ENCODE results near the gene KCNJ6.

KCNJ6 gene

GRCh38 chr21:37565530-37566223 is 350.6 kb downstream of the KCNJ6 start:
- DNase-seq (ENCODE audit: low spot score), result peak; percentile 24

DNA sequence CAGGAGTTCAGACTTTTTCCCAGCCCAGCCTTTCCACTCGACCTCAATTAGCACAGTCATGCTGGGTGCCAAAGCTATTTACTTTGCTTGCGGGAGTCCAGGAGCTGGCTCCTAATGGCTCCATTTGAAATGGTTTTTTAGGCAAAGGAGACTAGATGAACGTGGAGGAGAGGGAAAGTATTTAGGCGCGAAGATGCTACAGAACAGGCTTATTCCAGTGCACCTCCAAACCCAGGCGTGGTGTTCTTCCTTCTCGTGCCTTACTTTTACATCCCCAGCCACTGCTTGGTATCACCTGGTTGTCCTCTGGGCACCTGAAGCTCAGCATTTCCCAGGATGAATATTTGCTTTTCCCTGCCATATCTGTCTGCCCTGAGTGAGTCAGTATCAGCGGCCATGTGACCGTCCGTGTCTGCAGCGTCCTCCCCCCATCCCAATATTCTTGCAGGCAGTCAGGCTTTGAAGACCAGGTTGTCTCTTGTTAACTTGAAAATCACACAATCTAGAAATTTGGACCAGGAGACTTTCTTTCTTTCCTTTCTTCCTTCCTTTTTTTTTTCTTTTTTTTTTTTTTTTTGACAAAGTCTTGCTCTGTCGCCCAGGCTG is 351.2 kb downstream of the KCNJ6 start:
- DNase-seq (ENCODE audit: low spot score), result no peak

DNA sequence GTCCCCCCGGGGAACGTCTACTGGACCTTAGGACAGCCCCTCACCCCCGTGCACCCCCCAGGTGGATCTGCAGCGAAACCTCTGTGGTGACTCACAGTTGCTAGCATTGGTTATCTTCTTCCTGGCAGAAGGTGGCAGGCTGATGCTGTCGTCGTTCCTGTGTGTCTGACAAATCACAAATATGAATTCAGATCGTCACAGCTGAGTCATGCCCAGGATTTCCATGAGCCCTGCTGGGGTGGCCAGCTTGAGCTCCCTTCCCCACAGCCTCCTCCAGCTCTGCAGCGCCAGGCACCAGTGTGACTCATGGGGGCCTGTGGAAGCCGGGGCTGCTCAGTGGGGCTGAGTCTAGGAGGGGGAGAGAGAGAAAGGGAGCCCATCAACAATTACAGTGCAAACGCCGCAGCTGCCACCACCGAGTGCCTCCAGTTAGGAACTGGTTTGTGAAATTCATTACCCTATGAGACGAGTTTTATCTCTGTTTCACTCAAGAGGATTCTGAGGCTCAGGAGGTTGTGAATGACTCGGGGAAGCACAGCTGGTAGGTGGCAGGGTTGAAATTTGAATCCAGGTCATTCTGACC is 351.8 kb downstream of the KCNJ6 start:
- DNase-seq (ENCODE audit: low spot score), result peak; percentile 87

GRCh38 chr21:37563641-37564340 is 352.5 kb downstream of the KCNJ6 start:
- peak; percentile 97 for DNase-seq (ENCODE audit: low spot score)

DNA sequence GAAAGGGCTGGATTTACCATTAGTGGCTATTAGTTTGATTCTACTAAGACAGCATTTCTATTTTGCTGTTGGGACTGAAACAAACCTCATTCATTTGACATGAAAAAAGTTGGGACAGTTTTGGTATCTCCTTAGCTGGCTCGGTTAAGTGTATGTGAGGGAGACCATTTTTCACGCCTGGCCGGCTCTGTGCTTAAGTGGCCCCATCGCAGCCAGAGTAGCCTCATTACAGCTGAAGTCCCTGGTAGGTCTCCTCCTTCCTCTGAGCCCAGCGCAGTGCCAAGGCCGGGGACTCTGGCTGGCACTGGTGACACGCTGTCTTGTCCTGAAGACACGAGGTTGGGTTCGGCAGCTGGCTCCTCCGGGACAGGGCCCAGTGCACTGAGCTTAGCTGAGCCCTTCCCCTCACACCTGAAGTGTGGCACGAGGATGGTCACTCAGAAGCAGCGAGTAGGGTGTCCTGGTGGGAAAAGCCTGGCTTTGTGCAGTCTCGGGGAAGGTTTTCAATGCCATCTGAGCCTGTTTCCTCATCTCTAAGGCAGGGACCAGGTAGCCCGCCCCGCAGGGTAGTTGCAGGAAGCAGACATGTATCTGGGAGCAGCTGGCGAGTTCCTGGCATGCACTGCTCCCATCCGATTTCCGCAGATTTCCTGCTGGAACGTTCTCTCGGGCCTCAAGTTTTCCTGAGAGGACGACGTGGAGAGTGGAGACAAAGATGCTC is 353.2 kb downstream of the KCNJ6 start:
- DNase-seq (ENCODE audit: low spot score), result no peak

GRCh38 chr21:37561941-37562919 is 354.0 kb downstream of the KCNJ6 start:
- DNase-seq (ENCODE audit: low spot score), result no peak

DNA sequence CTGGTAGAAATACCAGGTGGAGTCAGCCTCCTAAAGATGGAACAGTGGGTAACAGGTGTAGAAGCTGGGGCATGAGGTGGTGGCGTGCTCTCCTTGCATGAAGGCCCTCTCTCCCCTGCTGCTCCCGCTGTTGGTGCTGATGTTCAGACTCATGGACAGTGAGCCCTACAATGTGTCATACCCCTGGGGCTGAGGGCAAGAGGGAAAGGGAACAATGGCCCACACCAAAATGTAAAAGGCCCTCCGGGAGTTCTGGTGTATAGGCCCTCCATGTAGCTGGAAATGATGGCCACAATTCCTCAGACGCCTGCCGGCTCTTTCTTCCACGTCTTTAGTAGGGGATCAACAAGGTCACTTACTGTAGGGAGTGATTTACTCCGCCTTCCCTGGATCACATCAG is 354.8 kb downstream of the KCNJ6 start:
- no peak for DNase-seq (ENCODE audit: low spot score)

- no peak for DNase-seq (ENCODE audit: low spot score)
Measured at GRCh38 chr21:37560385-37560784, 355.9 kb downstream of the KCNJ6 start.

DNA sequence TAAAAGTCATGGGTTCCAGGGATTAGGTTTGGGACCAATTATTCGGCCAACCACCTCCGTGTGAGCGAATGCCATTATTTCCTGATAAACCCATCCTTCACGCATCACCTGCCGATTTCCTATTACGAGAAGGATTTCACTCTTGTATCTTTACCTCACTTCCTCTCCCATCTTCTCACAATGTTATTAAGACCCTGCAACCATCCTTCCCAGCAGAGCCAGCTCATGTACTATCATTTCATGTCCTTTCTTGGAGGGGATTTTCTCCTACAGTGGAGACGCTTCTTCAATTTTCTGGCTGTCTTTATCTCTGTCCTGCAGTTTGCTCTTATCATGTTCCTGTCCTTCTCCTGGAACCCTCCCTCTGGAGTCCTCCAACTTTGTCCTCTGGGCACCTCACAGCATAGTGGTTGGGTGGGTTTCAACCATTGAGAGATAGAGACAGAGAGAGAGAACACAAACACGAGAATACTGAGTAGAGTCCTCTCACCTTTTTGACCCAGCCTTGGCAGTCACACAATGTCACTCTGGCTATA is 357.5 kb downstream of the KCNJ6 start:
- no peak for DNase-seq (ENCODE audit: low spot score)

Measured in Ammon's horn (tissue), 1 donor.